ENCODE measurements around the gene TMEM217. TPM values are rescaled to one million over a fixed set of nuclear protein-coding genes. Genes with fewer than 3 reads are reported as not detected.

Gene TMEM217
- total RNA-seq, 1 donor from 2014 or later = 0.86 TPM

DNA sequence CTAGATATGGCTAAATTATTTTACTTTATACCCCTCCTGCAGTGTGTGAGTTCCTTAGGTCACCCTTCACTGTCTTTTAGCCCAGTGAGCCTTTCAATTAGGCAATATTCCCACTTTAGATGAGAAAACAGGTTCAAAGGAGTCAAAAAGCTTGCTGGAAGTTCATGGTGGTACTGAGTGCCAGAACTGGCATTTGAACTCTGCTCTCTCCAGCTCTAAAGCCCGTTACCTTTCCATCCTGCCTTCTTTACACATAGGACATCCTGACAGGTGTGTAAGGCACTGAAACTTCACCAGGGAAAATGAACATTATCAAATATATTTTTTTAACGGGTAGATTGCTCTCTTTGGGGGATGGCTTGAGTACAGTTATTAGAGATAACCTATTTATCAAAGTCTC lies 11.2 kb upstream of the TMEM217 start:
- no peak for DNase-seq (ENCODE audit: low read depth)
- TF ChIP-seq, protein P1, sequence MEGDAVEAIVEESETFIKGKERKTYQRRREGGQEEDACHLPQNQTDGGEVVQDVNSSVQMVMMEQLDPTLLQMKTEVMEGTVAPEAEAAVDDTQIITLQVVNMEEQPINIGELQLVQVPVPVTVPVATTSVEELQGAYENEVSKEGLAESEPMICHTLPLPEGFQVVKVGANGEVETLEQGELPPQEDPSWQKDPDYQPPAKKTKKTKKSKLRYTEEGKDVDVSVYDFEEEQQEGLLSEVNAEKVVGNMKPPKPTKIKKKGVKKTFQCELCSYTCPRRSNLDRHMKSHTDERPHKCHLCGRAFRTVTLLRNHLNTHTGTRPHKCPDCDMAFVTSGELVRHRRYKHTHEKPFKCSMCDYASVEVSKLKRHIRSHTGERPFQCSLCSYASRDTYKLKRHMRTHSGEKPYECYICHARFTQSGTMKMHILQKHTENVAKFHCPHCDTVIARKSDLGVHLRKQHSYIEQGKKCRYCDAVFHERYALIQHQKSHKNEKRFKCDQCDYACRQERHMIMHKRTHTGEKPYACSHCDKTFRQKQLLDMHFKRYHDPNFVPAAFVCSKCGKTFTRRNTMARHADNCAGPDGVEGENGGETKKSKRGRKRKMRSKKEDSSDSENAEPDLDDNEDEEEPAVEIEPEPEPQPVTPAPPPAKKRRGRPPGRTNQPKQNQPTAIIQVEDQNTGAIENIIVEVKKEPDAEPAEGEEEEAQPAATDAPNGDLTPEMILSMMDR (conservative IDR thresholded peaks at IDR 0.05; ENCODE audit: low read depth, low read length) = no peak
- no peak overlapping the region for H3K4me3 ChIP-seq (ENCODE audit: low read depth, low read length)

- DNase-seq (ENCODE audit: low read depth) = no peak
- TF ChIP-seq, protein P1 (conservative IDR thresholded peaks at IDR 0.05; ENCODE audit: low read depth, low read length) = no peak
- no peak overlapping the region for H3K4me3 ChIP-seq (ENCODE audit: low read depth, low read length)
Observed at GRCh38 chr6:37265860-37266259, 7.9 kb upstream of the TMEM217 start.

DNA sequence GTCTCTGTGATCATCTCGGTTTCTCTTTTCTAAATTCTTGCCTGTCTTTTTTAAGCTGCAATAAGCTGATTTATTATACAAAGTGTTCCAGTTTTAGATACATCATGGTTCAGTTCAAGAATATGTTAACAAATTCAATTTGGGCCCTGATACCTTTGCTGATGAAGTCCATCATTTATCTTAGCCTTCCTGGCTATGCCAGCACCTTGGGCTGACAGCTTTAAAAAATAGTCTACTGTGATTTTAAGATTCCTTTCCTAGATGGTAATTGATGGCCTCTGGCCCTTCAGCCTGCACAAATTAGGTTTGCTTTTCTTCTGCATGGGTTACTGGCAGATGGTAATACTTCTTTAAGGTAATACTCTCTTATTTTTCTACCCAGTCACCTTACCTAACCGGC lies 7.1 kb upstream of the TMEM217 start:
- no peak overlapping the region for H3K4me3 ChIP-seq (ENCODE audit: low read depth, low read length)
- DNase-seq (ENCODE audit: low read depth) = no peak
- TF ChIP-seq, protein P1 (conservative IDR thresholded peaks at IDR 0.05; ENCODE audit: low read depth, low read length) = no peak

- no peak for DNase-seq (ENCODE audit: low read depth)
- H3K4me3 ChIP-seq (ENCODE audit: low read depth, low read length) = no peak overlapping the region
- TF ChIP-seq, protein P1 (conservative IDR thresholded peaks at IDR 0.05; ENCODE audit: low read depth, low read length) = no peak
Observed at GRCh38 chr6:37262446-37263026, 4.6 kb upstream of the TMEM217 start.

- DNase-seq (ENCODE audit: low read depth) = no peak
- H3K4me3 ChIP-seq (ENCODE audit: low read depth, low read length) = no peak overlapping the region
- TF ChIP-seq, protein P1 (conservative IDR thresholded peaks at IDR 0.05; ENCODE audit: low read depth, low read length) = no peak
Observed at GRCh38 chr6:37261198-37261597, 3.3 kb upstream of the TMEM217 start.

DNA sequence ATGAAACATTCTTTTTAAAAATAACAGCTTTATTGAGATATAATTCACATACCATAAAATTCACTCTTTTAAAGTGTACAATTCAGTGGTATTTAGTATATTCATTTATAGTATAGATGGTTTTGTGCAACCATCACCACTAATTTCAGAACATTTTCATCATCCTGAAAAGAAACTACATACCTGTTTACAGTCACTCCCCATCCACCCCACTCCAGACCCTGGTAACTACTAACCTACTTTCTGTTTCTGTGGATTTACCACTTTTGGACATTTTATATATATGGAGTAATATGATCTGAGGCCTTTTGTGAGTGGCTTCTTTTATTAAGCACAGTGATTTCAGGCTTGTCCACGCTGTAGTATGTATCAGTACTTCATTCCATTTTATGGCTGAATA lies 2.5 kb upstream of the TMEM217 start:
- H3K4me3 ChIP-seq (ENCODE audit: low read depth, low read length) = no peak overlapping the region
- DNase-seq (ENCODE audit: low read depth) = no peak
- TF ChIP-seq, protein P1 (conservative IDR thresholded peaks at IDR 0.05; ENCODE audit: low read depth, low read length) = no peak

- no peak for DNase-seq (ENCODE audit: low read depth)
- TF ChIP-seq, protein P1 (conservative IDR thresholded peaks at IDR 0.05; ENCODE audit: low read depth, low read length) = no peak
- H3K4me3 ChIP-seq (ENCODE audit: low read depth, low read length) = no peak overlapping the region
Observed at GRCh38 chr6:37260040-37260439, 2.1 kb upstream of the TMEM217 start.

Data from epithelial cell of proximal tubule (primary cell).